Measurements from ENCODE around the gene ACD.

DNA sequence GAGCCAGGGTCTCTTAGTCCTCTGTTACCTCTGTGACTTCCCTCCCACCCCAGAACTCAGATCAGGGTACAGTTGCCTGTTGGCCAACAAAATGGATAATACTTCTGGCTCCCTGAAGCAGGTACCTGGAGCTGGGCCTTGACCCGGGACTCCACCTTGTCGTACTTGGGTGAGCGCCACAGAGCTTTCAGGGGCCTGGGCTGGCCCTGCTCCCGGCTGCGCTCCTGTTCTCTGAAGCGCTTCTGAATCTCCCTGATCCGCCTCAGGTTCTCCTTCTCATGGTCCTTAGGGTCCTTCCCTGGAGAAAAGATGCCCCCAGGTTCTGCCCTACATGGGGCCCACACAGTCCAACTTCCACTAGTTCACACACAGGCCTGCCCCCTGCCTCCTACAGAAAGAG is 4.8 kb upstream of the ACD start:
- no peak for TF ChIP-seq CTCF (conservative IDR thresholded peaks at IDR 0.05)
- no peak for TF ChIP-seq ZFX (IDR thresholded peaks at IDR 0.05)

Data from C4-2B (cell line).